Stimulated activated memory B cell treated with anti-CD40 and anti-IgM and Interleukin-4, amounts not matched to agents 10 μg/mL and 1 μg/mL and 100 μg/mL, for 72 hours (primary cell): ENCODE results near the gene FAM13A.

Experiments
- ATAC-seq: fragments of 150-1000 bp; cut with Tn5 transposase; 2 replicates; pipeline ENCODE4 v1.10.0; 2021
- H3K27ac Mint-ChIP-seq: one replicate; pipeline ENCODE4 v1.8.0; 2022; ENCODE audit warnings: mild to moderate bottlenecking, mixed read lengths
- H3K27me3 Mint-ChIP-seq: one replicate; pipeline ENCODE4 v1.8.0; 2022; ENCODE audit warnings: mixed read lengths
- H3K36me3 Mint-ChIP-seq: one replicate; pipeline ENCODE4 v1.8.0; 2022; ENCODE audit warnings: mixed read lengths
- H3K4me1 Mint-ChIP-seq: one replicate; pipeline ENCODE4 v1.8.0; 2022; ENCODE audit warnings: mixed read lengths
- H3K4me3 Mint-ChIP-seq: one replicate; pipeline ENCODE4 v1.8.0; 2022; ENCODE audit warnings: mild to moderate bottlenecking, moderate library complexity, mixed read lengths
- H3K9me3 Mint-ChIP-seq: one replicate; pipeline ENCODE4 v1.8.0; 2022; ENCODE audit warnings: mixed read lengths

Gene FAM13A

DNA sequence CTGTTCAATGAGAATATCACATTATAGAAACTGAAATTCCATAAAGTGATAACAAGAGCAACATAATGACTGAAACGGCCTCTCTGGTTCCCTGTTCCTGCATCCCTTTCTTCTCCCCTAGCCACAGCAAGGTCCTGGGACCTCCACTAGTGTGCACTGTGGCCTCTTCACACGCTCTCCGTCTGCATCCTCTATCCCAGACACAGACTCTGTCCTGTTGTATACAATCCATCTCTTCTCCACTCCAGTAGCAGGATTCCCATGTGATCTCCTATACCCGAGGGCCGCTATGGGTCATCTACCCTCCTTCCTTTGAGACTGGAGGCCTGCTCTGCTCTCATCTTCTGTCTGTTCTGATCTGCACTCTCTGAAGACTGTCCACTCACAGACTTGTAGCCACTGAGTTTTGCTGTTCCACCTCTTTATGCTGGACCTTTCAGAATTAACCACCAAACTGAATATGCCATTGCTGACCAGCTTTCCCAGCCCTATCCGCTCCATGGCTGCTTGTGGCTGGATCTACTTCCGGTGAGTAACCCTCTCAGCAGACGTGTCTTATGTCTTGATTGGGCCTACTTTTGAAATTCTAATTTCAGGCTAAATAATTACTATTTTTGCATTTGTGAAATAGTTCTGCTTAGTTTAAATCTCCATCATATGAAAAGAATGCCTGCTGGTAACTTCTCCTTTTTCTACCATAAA, 254.2 kb downstream of the FAM13A start:
- Mint-ChIP-seq H3K27ac (no peak overlapping the region), H3K9me3 (no peaks in the 10 kb centered on the region), H3K4me1 (peaks cover 6% of the 10 kb centered on the region), H3K36me3 (no peaks in the 10 kb centered on the region), H3K27me3 (peaks cover 12% of the 10 kb centered on the region), H3K4me3 (no peak overlapping the region)
- ATAC-seq, result no peak

DNA sequence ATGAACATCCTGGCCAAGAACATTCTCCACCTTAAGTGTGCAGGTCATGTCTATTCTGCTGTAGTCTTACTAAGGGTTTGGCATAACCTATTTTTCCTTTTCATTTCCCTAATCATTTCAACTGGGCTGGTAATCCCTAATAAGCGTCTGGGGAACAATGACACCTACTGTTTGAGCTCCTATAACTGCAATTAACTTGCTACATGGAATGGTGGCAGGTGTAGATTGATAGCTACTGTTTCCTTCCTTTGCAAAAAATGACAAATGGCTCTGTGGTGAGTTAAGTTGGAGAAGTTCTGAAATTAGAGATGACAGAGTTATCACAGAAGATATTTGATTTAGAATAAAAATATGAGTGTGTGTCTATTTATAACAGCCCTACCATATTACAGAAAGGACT, 254.8 kb downstream of the FAM13A start:
- ATAC-seq, result no peak
- no peaks in the 10 kb centered on the region for H3K36me3 Mint-ChIP-seq

DNA sequence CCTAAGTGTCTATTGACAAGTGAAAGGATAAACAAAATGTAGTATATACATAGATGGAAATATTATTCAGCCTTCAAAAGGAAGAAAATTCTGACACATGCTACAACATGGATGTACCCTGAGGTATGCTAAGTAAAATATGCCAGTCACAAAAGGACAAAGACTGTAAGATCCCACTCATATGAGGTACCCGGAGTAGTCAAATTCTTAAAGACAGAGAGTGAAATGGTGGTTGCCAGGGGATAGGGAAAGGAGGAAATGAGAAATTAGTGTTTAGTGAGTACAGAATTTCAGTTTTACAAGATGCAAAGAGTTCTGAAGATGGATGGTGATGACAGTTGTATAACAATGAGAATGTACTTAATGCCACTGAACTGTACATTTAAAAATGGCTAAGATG, 257.1 kb downstream of the FAM13A start:
- peak; percentile 61 for ATAC-seq
- no peaks in the 10 kb centered on the region for H3K36me3 Mint-ChIP-seq
- H3K4me3 Mint-ChIP-seq, result no peak overlapping the region
- peaks cover 6% of the 10 kb centered on the region for H3K4me1 Mint-ChIP-seq
- H3K27me3 Mint-ChIP-seq, result peaks cover 12% of the 10 kb centered on the region
- H3K9me3 Mint-ChIP-seq, result no peaks in the 10 kb centered on the region
- H3K27ac Mint-ChIP-seq, result no peak overlapping the region

More for the DNA sequence above, 254.8 kb downstream of the FAM13A start:
- H3K4me3 Mint-ChIP-seq, result no peak overlapping the region
- H3K27me3 Mint-ChIP-seq, result peaks cover 12% of the 10 kb centered on the region
- H3K27ac Mint-ChIP-seq, result no peak overlapping the region
- H3K4me1 Mint-ChIP-seq, result peaks cover 6% of the 10 kb centered on the region
- H3K9me3 Mint-ChIP-seq, result no peaks in the 10 kb centered on the region

DNA sequence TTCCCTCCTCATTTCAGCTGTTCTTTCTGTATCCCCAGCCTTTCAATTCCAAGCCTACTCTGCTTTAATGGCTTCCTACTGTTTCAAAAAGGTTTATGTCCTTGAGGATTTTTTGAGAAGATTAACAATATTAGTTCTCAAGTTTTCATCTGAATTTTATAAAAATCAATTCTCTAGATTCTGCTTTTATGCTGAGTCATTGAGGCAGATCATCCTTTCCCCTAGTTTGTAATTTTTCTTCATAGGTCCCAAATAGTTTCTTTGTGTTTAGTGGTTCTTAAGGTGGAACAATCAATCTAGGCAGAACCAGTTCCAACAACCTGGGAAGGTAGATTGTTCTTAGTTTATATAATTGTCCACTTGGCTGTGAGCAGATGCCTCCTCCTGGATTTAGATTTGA, 259.3 kb downstream of the FAM13A start:
- Mint-ChIP-seq H3K4me3 (no peak overlapping the region), H3K4me1 (peaks cover 2% of the 10 kb centered on the region), H3K27ac (no peak overlapping the region), H3K9me3 (no peaks in the 10 kb centered on the region), H3K36me3 (no peaks in the 10 kb centered on the region), H3K27me3 (peaks cover 12% of the 10 kb centered on the region)
- ATAC-seq, result no peak

DNA sequence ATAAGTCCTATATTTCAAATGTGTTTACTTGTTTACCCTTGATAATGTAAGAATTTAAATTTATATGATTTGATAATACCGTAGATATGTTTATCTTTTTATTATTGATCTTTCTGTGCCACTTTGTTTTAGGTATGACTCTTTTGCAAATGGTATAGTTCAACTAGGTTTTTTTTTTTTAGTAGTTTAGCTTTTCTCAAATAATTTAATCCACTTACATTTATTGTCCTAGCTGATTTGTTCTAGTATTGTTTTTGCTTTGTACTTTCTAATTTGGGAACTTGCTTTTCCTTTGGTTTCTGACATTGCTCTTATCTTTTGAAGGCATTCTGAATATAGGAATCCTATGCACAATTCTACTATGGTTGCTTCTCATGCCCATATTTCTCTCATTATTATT, 260.4 kb downstream of the FAM13A start:
- Mint-ChIP-seq H3K27me3 (peaks cover 12% of the 10 kb centered on the region), H3K36me3 (no peaks in the 10 kb centered on the region), H3K27ac (no peak overlapping the region), H3K9me3 (no peaks in the 10 kb centered on the region), H3K4me1 (peaks cover 7% of the 10 kb centered on the region), H3K4me3 (no peak overlapping the region)
- ATAC-seq, result no peak

DNA sequence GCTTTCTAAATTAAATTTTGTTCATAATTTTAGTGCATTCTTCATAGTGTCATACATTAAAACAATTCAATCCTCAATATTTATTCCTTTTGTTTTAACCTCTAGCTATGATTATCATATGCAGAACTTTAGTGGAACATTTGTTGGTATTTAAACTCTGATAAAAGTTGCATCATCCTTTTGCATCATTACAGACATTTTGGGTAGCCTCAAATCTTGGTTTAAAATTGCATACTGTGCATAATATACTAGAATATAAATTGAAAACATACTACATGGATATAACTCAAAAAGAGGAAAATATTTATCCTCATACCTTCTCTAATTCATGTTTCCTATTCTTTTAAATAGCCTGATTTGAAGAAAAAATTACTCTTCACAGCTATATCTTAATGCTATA, 262.0 kb downstream of the FAM13A start:
- Mint-ChIP-seq H3K36me3 (no peaks in the 10 kb centered on the region), H3K4me1 (peaks cover 7% of the 10 kb centered on the region), H3K4me3 (no peak overlapping the region), H3K9me3 (no peaks in the 10 kb centered on the region), H3K27ac (no peak overlapping the region), H3K27me3 (peaks cover 8% of the 10 kb centered on the region)
- ATAC-seq, result no peak

DNA sequence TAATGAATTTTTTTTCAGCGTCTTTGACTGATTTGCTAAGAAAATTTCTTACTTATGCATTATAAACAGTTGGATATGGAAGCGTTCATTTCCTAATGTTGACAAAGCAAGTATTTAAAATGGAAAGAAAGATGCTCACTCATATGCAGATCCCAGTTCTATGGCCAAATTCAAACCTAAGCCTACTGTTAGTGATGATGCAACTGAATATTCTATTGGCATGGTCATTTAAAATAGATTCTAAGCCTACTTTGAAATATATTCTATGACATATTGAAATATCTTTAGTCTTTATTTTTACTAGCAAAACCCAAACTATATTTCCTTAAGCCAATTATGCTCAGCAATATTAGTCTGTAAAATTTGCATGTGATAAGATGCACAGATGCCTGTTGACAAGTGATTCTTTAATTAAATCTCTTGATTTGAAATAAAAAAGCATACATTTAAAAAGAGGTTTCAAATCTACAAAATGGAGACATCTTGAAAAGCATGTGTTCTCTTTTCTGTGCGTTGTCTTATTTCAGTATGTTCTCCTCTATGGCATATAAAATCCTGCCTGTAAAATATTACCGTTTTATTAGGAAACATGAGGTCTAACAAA, 262.8 kb downstream of the FAM13A start:
- Mint-ChIP-seq H3K4me3 (no peak overlapping the region), H3K27ac (no peak overlapping the region), H3K36me3 (no peaks in the 10 kb centered on the region), H3K27me3 (no peaks in the 10 kb centered on the region), H3K9me3 (no peaks in the 10 kb centered on the region), H3K4me1 (peaks cover 7% of the 10 kb centered on the region)
- no peak for ATAC-seq

- Mint-ChIP-seq H3K36me3 (no peaks in the 10 kb centered on the region), H3K27ac (no peak overlapping the region), H3K27me3 (no peaks in the 10 kb centered on the region), H3K4me1 (peaks cover 7% of the 10 kb centered on the region), H3K9me3 (no peaks in the 10 kb centered on the region), H3K4me3 (no peak overlapping the region)
- no peak for ATAC-seq
These were observed 263.5 kb downstream of the FAM13A start for GRCh38 chr4:88793475-88793874.

- H3K4me3 Mint-ChIP-seq, result no peak overlapping the region
- no peak for ATAC-seq
- H3K27ac Mint-ChIP-seq, result no peak overlapping the region
- no peaks in the 10 kb centered on the region for H3K9me3 Mint-ChIP-seq
- H3K36me3 Mint-ChIP-seq, result no peaks in the 10 kb centered on the region
- peaks cover 7% of the 10 kb centered on the region for H3K4me1 Mint-ChIP-seq
- H3K27me3 Mint-ChIP-seq, result no peaks in the 10 kb centered on the region
These were observed 264.2 kb downstream of the FAM13A start for GRCh38 chr4:88792821-88793220.

- peaks cover 7% of the 10 kb centered on the region for H3K4me1 Mint-ChIP-seq
- H3K36me3 Mint-ChIP-seq, result no peaks in the 10 kb centered on the region
- no peak overlapping the region for H3K4me3 Mint-ChIP-seq
- no peak for ATAC-seq
- H3K27me3 Mint-ChIP-seq, result no peaks in the 10 kb centered on the region
- no peak overlapping the region for H3K27ac Mint-ChIP-seq
- H3K9me3 Mint-ChIP-seq, result no peaks in the 10 kb centered on the region
These were observed 264.7 kb downstream of the FAM13A start for GRCh38 chr4:88792268-88792781.

- no peaks in the 10 kb centered on the region for H3K27me3 Mint-ChIP-seq
- no peak overlapping the region for H3K27ac Mint-ChIP-seq
- no peak overlapping the region for H3K4me3 Mint-ChIP-seq
- H3K4me1 Mint-ChIP-seq, result peaks cover 7% of the 10 kb centered on the region
- ATAC-seq, result no peak
- no peaks in the 10 kb centered on the region for H3K36me3 Mint-ChIP-seq
- H3K9me3 Mint-ChIP-seq, result no peaks in the 10 kb centered on the region
These were observed 265.7 kb downstream of the FAM13A start for GRCh38 chr4:88791274-88791673.

DNA sequence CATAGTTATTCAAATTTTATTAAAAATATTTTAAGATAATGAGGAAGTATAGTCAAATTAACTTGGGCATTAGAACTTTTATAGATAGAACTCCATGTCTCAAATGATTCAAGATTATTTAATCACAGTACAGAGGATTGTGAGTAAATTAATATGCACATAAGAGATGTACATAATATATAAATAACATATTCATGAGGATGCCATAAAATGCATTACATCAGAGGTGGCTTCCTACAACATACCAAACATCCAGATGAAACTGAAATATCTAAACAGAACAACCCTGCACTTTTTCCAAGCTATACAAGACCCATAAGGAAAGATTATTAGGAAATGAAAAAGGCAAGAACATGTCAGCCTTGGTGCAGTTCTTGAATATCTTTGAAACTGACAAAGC, 268.1 kb downstream of the FAM13A start:
- Mint-ChIP-seq H3K4me1 (peaks cover 7% of the 10 kb centered on the region), H3K4me3 (no peak overlapping the region), H3K27ac (no peak overlapping the region), H3K9me3 (no peaks in the 10 kb centered on the region), H3K27me3 (no peaks in the 10 kb centered on the region), H3K36me3 (no peaks in the 10 kb centered on the region)
- no peak for ATAC-seq

- no peaks in the 10 kb centered on the region for H3K27me3 Mint-ChIP-seq
- H3K36me3 Mint-ChIP-seq, result no peaks in the 10 kb centered on the region
- peaks cover 7% of the 10 kb centered on the region for H3K4me1 Mint-ChIP-seq
- H3K9me3 Mint-ChIP-seq, result no peaks in the 10 kb centered on the region
- no peak for ATAC-seq
- H3K4me3 Mint-ChIP-seq, result no peak overlapping the region
- H3K27ac Mint-ChIP-seq, result no peak overlapping the region
These were observed 268.6 kb downstream of the FAM13A start for GRCh38 chr4:88788424-88788823.

GRCh38 chr4:88786011-88786410, 271.0 kb downstream of the FAM13A start:
- no peak overlapping the region for H3K27ac Mint-ChIP-seq
- no peaks in the 10 kb centered on the region for H3K36me3 Mint-ChIP-seq
- no peaks in the 10 kb centered on the region for H3K9me3 Mint-ChIP-seq
- no peaks in the 10 kb centered on the region for H3K27me3 Mint-ChIP-seq
- H3K4me1 Mint-ChIP-seq, result no peaks in the 10 kb centered on the region
- no peak for ATAC-seq
- H3K4me3 Mint-ChIP-seq, result no peak overlapping the region

DNA sequence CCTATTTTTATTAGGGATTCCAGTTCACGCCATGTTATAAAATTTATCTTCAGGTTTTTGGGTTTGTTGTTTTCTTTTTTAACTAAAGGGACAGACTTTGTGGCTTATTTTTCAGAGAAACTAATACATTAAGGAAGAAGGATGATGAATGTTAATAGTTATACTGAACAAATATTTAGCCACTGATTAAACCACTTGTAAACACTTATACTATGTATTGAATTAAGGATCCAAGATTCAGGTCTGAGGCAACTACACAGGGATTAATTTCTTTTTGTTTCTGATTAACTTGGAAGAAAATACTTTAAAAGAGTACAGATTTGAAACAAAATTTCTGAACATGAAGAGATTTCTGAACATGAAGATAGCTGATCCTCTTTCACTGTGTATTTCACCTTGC, 276.6 kb downstream of the FAM13A start:
- H3K4me1 Mint-ChIP-seq, result no peaks in the 10 kb centered on the region
- H3K27ac Mint-ChIP-seq, result no peak overlapping the region
- no peaks in the 10 kb centered on the region for H3K27me3 Mint-ChIP-seq
- no peaks in the 10 kb centered on the region for H3K36me3 Mint-ChIP-seq
- no peak overlapping the region for H3K4me3 Mint-ChIP-seq
- no peaks in the 10 kb centered on the region for H3K9me3 Mint-ChIP-seq
- ATAC-seq, result no peak

DNA sequence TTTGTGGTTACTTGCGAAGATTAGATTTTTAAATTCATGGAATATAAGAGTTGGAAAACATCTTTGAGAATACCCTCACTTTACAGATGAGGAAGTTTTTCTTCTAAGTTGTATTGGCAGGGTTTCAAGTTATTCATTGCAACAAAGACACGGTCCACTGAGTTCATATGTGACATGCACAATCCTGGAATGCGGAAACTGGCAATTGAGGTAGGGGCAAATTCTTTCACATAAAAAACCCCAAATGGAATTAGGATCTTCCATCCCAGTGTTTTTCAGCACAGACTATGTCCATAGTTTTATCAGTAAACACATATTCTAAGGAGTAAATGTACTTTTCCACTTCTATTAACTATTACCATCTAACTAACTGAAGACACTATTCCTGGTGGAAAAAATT, 277.6 kb downstream of the FAM13A start:
- no peaks in the 10 kb centered on the region for H3K9me3 Mint-ChIP-seq
- no peak overlapping the region for H3K27ac Mint-ChIP-seq
- H3K27me3 Mint-ChIP-seq, result no peaks in the 10 kb centered on the region
- no peak for ATAC-seq
- no peaks in the 10 kb centered on the region for H3K36me3 Mint-ChIP-seq
- no peak overlapping the region for H3K4me3 Mint-ChIP-seq
- H3K4me1 Mint-ChIP-seq, result no peaks in the 10 kb centered on the region
